Activated CD8-positive, alpha-beta memory T cell treated with anti-CD3 and anti-CD28 coated beads, Interleukin-2, amount 50 U/mL, for 48 hours (primary cell): ENCODE results near the gene AMBP.

Experiments
- DNase-seq: peaks from one replicate; pipeline ENCODE4 v3.0.0-alpha.2; 2020

The AMBP gene

DNA sequence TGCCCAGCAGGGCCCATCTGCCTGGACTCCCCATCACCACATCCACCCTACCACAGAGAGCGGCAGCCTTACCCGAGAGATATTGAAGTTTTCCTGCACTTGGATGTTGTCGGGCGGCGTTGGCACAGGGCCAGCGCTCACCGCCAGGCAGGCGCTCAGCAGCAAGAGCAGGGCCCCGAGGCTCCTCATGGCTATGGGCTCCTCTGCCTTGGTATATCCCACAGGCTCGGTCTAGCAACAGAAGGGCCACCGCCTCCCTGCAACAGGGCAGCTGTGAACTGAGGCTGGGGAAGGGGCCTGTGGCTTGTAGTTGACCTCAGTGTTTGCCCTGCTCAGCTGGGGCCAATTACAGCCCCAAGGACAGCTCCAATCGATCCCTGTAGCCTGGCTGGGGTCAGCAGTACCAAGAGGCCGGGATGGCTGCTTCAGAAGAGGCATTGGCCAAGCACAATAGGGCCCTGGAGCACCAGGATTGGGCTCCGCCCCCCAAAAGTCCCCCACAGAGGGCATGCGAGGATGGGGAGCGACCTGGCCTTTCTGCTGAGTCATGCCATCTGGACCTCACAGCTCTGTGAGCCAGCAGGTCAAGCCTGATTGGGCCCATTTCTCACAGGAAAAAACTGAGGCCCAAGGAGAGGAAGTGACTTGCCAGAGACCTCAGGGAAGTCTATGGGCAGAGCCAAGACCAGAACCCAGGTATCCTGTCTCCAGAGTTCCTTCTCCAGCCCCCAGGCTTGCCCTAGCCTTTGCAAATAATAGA is at the start of gene AMBP:
Gene AMBP, minus strand, starts transcription at position 280 of the 760 bp plus-strand sequence. Its CDS starts 91 bp downstream, at position 189.
- no peak for DNase-seq

DNA sequence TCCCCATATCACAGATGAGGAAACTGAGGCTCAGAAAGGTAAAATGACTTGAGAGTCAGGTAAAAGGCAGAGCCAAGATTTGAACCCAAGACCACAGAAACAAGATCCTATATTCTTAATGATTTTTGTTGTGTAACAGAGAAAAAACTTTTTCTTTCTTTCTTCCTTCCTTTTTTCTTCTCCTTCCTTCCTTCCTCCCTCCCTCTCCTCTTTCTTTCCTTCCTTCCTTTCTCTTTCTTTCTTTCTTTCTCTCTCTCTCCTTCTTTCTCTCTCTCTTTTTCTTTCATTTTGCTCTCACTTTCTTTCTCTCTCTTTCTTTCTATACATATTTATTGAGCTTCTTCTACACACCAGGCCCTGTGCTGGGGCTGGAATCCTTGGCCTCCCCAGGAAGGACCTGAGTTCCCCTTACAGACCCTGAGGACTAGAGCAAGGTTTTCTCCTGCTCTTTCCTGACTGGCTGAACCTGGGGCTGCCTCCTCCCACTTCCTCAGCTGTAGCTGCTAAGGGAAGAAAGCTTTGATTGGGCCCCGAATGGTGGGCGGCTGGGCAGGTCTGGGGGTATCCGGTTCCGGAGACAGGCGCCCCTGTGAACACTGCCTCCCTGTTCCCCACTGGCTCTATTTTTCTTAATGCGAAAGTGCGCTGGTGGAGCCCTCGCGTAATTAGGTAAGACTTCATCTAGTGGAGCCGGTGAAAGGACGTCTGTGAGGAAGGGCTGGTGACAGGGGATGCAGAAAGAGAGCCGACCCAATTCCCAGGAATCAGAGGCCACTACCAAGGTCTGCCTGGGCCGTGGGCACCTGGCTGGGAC is 48.4 kb upstream of the AMBP start:
- no peak for DNase-seq

DNA sequence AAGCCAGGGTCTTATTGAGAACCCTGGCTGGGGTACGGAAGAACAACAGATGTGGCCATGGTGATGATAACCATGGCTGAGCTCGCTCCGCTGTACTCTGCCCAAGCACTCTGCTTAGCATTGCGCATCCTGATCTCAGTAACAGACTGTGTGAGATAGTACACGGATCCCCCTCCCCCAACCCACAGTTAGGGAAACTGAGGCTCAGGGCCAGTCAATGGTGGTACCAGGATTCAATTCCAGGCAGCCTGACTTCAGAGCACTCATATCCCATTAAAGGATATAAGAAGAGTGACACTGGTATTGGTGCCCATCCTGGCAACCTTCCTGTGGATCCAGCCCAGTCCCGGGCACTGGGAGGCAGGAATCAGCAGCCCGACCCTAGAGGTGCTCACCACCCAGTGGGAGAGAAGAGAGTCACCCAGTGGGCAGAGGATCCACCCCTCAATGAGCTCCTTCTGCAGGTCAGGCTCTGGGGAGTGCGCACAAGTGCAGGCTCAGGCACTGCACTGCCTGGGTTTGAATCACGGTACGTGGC is 47.4 kb upstream of the AMBP start:
- no peak for DNase-seq

DNA sequence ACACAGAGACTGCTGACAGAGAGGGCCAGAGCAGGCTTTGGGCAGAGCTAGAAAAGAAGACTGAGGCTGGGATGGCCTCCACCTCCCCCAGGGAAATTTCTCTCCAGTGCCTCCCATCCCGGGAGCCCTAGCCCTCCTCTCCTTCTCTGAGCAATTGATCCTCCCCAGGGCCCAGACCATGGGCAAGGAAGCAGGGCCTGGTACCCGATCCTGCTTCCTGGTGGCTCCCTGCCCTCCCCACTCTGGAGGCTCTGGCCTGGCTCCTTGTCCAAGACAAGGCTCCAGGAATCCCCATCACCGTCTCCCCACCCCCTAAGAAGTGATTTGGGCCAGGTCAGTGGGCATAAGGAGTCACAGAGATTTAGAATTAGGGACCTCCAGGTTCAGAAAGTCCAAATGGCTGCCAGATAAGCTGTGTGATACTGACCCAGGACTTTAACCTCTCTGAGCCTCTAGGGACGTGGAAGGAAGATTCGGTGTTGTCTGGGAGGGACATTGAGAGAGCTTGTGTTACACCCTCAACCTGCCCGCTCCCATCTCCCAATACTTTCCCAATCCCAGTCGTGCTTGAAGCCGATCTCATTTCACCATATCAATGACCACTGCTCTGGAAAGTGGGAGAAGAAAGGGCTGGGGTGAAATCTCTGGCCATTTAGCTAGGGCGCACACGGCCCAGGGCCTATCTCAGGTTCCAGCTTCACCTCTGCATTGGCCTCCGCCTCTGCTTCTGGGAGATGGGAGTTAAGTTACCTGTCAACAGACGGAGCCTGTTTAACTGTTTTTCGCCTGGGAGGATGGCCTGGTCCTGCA is 46.8 kb upstream of the AMBP start:
- DNase-seq = no peak

DNA sequence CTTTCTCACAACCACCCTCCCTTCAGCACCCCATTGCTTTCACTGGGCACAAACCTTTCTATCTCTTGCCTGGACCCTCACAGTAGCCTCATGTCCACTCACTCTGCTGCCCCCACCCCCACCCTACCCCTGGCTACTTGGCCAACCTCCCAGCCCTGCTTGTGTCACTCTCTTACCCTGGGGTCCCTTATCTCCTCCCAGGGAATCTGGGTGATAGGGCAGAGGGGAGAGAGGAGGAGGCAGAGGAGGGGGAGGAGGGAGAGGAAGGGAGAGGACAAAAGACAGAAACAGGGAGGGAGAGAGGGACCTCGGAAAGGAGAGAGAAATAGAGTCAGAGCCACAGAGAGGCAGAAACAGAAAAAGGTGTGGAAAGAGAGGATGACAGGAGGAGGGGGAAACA is 46.0 kb upstream of the AMBP start:
- no peak for DNase-seq

DNA sequence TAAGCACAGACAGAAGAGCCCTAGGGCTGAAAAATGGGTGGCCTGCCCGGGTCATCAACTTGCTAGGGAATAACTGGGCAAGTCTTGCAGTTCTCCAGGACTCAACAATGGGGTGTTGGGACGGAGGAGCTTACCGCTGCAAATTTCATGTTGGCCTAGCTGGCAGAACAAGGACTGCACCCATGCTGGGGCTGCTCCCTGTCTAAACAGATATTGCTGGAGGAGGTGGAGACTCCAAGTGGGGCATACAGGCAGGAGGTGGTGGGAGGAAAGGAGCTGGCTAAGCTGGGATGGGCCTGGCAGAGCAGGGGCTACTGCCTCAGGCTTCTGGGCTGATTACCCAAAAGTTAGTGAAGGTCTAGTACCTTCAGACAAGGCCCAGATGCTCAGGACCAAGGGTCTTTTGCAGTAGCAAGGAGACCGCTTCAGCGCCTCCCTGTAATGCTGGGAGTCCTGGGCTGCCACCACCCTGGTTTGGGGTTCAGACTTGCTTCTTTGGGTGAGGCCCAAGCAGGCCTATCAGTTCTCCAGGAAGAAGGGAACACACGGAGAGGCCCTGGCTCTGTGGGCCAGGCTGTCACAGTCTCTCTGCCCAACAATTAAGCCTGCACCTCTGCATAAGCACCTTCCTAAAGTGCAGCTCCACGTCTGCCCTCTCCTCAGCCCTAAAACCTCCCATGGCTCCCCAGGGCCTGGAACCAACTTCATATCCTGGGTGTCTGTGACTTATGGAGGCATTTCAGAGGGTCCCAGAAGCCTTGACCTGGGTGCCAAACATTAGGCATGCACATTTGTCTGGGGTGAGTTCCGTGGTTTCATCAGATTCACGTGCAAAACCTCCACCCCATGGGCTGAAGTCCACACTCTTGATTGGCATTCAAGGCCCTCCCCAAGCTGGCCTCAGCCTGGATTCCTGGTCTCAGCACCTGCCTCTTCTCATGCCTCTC is 45.2 kb upstream of the AMBP start:
- no peak for DNase-seq

DNA sequence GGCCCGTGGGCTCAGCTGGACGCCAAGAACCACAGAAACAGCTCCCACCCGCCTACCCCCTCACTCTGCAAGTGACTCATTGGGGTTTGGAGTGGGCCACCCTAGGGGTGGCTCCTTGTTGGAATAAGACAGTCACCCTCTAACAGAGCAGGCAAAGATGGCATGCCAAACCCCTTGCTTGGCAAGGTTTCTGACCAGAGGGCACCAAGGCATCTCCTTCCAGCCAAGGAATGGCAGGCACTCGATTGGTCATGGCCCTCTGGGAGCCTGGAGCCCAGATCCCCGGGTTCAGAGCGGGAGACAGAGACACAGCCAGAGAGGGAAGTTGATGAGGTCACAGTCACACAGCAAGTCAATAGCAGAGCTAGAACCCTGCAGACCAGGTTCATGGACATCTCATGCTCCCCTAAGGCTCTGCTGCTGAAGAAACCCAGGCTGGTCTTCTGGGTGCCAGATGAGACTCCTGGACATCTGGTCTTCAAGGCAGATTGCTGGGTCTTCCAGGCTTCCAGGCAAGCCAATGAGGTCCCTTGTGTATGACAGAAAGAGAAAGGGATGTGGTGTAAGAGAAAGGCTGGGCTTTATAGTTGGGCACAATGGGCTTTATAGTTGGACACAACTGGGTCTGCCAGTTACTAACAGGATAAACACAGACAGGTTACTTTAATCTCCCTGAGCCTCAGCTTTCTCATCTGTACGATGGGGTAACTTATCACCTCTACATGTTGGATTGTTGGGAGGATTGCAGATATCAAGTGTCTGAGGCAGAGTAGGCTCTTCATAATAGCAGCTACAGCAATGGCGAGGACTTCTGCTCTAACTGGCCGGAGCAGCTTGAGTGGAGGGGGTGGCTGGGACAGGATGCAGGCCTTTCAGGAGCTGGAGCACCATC is 44.3 kb upstream of the AMBP start:
- no peak for DNase-seq

DNA sequence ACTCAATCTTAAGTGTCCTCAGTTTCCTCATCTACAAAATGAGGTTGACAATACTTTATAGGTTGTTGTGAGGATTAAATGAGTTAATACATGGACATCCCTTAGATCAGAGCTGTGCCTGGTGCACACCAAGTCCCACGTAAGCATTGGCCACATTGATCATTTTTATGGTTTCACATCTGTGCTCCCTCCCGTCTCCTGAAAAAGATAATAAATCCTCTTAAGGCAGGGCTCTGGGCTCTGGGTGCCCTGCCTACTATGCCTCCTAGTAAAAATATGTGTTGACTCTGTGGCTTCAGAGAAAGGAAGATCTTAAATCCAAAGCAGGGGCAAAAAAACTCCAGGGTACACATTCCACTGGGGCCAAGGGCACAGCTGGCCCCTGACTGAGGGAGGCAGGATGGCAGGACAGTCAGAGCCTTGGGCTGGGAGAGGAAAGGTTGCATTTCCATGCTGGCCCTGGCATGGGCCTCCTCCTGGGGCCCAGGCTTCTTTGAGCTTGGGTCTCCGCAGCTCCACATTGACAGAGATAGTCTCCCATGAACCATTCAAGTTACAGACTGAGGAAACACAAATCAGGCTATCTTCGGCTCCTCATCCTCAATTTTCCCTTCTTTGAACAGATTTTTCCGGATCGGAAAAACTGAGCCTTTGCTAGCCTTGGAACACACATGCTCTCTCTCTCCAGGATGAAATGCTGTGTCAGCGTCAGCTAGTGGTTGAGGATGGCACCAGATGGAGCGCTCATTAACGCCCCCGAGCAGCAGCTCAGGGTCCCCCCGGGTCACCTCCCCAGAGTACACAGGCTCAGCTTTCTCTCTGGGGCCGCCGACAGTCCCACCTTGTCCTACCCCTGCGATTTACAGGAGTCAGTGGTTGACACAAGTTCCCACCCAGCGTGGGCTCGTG is 43.4 kb upstream of the AMBP start:
- no peak for DNase-seq

DNA sequence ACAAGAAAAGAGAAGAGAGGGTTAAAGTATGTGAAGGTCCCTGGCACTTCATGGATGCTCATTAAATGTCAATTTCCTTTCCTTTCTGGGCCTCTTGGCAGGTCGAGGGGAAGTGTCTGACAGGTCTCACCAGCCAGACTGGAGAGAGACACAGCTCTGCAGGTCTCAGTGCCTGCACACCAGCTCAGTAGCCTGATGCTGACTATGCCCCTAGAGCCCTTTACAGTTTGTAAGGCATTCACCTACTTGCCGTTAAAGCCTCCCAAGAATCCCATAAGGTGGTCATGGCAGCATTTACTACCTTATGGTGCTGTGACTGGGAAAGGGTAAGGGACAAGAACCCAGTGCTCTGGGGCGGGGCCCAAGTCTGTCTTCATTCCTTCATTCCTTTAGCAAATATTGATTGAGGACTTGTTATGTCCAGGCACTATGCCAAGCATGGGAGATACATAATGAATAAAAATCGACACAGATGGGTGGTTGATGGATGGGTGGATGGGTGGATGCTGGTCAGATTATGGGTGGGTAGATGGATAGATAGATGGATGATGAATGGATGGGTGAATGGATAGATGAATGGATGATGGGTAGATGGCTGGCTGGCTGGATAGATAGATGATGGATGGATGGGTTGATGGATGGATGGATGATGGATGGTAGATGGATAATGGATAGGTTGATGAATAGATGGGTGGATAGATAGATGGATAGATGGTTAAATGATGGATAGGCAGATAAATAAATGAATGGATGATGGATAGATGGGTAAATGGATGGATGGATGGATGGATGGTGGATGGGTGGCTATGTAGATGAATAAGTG is 42.3 kb upstream of the AMBP start:
- DNase-seq = no peak

DNA sequence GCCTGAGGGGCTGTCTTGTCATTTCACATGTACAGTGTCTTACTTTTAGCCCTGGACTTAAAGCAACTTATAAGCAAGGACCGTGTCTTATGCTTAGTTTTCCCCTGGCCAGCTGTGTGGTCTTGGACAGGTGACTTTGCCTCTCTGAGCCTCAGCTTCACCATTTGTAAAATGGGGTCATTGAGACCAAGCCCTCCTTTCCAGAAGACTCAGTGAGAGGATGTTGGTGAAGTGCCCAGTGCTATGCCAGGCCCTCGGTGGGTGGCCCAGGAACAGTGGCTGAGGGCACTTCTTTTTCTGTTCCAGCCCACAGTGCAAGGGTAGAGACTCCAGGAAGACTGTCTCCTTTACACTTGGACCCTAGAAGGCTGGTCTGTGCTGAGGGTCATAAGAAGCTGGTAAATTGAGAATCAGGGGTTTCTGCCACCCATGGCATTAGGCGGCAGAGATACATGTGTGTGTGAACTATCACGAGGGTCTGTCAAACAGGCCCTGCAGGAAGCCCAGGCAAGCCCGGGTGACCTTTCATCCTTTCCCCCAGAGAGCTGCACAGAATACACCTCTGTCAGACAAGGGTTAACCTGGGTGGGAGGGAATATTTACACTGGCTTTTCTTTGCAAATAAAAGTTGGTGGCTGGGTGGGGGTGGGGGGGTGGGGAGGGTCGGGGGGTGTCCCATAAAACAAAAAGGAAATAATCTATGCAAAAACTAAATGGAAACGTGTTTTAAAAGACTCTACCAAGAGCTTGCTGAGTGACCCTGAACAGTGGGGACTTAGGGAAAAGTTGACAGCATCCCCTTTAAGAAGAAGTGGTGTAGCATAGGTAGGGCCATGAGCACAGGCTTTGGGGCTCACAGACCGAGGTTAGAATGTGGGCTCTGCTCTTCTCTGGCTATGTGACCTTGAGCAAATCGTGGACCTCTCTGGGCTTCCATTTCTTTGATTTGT is 41.4 kb upstream of the AMBP start:
- DNase-seq = no peak

DNA sequence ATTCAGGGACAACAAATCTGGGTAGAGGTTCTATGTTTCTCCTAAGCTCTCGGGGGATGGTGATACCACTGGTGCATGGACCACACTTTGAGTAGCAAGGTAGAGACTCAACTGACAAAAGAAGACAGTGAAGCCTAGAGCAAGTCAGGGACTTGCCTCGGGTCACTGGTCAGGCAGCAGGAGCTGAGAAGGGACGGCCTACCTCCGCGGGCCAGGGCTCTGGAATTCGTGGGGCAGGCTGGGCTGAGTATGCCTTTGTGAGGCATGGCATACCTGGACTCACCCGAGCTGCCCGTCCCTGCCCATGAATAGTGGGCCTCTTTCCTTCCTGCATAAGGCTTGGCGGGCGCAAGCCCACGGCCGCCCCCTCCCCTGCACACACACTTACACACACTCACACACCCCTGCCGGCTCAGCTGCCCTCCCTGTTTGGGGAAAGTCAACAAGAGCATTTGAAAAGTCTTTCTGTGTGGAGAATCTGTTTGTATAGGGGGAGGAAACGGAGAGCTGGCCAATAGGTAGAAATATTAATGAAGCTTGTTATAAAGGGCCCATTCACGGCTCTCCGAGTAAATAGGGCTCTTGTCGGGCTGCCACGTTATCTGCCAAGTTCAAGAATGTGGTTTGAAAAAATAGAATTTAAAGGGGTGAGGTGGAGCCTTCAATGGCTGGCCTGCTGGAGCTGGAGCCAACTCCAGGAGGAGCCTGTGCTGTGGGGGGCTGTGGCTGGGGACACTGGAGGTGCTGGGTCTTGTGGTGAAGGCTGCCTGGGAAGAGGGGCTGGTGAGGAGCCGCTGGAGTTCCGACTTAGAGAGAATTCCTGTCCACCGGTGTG is 40.1 kb upstream of the AMBP start:
- no peak for DNase-seq

DNA sequence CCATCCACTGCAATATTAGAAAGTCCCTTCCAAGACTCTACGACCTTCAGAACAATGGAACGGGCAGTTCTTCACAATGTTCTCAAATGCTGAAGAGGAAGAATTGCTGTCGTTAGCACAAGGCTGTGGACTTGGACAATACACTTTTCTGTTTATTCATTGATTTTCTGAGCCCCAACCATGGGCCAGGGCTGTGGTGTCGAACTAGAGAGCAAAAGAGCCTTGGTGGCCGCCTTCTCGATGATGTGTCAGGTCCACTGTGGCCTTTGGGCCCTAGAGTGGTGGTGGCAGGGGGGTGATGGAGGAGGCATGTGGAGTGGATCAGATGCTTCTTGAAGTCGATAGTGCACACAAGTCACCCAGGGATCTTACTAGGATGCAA is 39.5 kb upstream of the AMBP start:
- DNase-seq = no peak

DNA sequence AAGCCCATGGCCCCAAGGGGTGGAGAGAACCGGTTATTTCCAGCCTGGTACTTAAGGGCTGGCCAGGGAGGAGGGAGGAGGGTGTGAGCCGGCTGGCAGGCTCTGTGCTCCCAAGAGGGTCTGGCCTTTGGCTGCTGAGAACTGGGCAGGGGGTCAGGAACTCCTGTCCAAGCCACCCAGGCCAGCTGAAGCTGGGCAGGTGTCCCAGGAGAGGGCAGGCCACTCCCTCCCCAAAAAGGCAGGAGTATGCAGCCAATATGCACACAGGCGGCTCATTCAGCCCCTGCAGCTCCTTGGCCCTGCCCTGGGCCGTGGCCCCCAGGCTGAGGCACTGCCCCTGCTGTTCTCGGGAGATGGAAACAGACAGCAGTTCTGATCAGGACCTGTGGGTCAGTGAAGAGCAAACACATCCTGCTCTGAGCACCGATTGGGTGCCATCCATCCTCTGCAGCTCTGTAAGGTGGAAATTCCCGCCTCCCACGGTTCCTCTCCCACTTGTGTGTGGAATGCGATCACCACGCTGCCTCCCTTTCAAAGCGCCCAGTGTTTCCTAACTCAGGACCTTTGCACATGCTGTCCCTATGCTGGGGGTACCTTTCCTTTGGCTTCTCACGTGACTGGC is 38.1 kb upstream of the AMBP start:
- DNase-seq = no peak

DNA sequence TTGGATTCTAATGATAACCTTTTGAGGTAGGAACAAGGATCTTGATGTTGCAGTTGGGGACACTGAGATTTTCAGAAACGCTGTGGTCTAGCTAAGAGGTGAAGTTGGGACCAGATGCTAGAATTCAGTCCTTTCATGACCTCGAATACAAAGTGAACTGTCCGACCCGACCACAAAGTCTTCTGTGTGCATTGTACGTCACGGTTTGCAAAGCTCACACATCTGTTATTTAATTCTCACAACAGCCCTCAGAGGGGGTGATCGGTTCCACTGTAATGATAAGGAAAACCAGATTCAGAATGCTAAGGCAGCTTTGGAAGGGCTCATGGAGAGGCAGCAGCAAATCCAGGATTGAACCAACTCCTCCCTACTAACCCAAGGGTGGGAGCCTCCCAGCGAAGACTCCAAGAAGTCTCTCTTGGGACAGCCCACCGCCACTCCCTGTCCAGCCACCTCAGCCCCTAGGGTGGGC is 37.6 kb upstream of the AMBP start:
- no peak for DNase-seq

DNA sequence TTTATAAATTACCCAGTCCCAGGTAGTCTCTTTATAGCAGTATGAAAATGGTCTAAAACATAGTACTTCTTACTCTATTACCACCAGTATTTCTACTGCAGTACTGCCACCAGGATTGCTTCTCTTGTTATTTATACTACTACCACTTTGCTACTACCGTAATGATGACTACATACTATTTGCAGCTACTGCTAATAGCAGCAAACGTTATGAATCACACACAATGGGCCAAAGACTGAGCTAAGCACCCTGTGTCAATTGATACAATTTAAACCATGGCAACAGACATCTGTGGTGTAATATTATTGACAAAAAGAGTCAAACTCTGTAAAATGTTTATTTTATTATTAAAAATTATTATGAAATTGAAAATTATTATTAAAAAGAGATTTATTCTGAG is 36.3 kb upstream of the AMBP start:
- DNase-seq = no peak
